Measurements from ENCODE around the gene NEURL1.

NEURL1 gene

DNA sequence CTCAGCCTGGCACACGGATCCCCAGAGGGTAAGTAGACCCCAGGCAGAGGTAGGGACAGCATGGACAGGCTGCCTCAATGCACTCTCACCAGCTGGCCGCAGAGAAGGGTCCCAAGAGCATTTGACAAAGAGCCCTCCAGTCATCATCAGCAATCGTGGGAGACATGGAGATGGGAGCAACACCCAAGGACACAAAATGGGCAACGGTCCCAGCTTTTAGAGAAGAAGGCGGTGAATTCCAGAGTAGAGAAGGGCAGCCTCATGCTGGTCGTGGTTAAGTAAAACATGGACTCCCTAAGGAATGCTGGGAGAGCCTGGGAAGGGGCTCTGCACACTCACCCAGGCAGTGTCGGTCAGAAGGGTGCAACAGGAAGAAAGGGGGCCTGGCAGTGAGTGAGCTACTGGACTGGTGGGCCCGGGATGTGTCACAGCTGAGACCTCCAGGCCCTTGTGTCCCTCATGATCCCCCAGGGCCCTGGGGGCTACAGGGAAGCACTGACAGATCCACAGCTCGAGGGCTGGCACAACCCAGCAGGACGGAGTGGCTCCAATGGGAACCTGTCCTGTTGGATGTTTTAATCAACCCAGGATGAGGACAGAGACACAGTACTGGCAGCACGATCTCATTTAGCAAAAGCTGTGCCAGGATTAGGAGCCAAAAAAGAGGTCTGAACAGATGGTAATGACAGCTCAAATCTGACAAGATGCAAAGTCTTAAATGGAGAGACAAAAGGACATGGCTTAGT, 147.1 kb downstream of the NEURL1 start:
- TF ChIP-seq, protein P1, sequence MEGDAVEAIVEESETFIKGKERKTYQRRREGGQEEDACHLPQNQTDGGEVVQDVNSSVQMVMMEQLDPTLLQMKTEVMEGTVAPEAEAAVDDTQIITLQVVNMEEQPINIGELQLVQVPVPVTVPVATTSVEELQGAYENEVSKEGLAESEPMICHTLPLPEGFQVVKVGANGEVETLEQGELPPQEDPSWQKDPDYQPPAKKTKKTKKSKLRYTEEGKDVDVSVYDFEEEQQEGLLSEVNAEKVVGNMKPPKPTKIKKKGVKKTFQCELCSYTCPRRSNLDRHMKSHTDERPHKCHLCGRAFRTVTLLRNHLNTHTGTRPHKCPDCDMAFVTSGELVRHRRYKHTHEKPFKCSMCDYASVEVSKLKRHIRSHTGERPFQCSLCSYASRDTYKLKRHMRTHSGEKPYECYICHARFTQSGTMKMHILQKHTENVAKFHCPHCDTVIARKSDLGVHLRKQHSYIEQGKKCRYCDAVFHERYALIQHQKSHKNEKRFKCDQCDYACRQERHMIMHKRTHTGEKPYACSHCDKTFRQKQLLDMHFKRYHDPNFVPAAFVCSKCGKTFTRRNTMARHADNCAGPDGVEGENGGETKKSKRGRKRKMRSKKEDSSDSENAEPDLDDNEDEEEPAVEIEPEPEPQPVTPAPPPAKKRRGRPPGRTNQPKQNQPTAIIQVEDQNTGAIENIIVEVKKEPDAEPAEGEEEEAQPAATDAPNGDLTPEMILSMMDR (IDR thresholded peaks at IDR 0.05; ENCODE audit: control insufficient read depth, extremely low read depth, insufficient read depth), result no peak
- no peak for DNase-seq (ENCODE audit: low read depth)
- H3K4me3 ChIP-seq (ENCODE audit: low read depth, low read length), result no peak overlapping the region

DNA sequence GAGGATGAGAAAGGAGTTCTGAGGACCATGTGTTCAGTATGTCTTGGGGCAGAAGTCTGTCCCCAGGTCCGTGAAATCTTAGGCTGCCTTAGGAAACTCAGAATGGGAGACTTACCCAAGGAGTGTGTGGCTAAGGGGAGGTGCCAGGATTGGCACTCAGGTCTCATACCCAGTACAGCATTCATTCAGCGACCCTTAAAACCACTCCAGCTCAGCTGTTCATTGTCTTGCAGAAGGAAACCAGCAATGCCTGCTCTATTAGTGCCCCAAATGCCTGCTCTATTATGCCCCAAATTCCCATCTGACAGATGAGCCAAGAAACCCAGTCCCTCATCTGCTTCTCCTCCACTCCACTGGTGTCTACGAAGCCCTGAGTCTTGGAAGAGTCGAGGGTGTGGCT, 147.8 kb downstream of the NEURL1 start:
- TF ChIP-seq, protein P1 (IDR thresholded peaks at IDR 0.05; ENCODE audit: control insufficient read depth, extremely low read depth, insufficient read depth), result no peak
- no peak overlapping the region for H3K4me3 ChIP-seq (ENCODE audit: low read depth, low read length)
- no peak for DNase-seq (ENCODE audit: low read depth)

All from LNCaP clone FGC (cell line).